Measurements from ENCODE around the gene STPG3. TPM values are rescaled to one million over a fixed set of nuclear protein-coding genes. Genes with fewer than 3 reads are reported as not detected.

The STPG3 gene
- total and polyA plus RNA-seq, 9 of the 15 experiments (the other 6 are each of a cell fraction or from before 2014, with no cell fraction given), result not detected

DNA sequence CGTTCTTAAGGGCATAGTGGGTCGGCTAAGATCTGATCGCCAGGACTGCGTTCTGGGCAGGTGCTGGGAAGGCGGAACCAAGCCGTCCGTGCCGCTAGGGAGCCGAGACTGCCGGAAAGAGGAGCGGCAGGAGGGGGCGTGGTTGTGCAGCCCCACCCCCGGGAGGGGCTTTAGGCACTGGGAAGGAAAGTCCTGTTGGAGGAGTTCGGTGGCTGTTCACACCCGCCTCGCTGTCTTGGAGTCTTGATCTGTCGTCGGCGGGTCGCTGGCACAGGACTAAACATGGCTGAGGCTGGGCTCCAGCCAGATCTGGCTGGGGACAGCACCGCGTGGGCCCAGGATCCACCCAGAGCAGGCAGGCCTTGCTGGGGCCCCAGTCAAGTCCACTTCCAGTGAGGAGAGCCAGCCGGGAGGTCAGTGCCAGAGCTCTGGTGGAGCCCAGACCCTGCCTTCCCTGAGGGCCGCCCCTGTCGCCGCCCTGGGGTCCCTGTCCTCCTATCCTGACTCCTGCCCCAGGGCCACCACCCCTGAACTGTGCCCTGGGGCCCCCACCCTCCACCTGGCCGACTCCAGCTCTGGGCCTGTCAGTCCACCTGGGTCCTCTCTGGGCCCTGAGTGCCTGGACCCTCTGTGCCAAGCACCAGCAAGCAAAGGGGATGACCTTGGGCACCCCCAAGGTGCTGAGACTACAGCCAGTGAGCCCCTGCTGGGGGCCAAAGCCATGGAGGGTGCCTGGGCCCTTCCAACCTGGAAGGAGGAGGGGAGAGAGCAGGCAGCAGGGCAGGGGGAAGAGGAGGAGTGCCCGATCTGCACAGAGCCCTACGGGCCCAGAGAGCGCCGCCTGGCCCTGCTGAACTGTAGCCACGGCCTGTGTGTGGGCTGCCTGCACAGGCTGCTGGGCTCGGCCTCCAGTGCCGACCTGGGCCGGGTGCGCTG, 33.5 kb upstream of the STPG3 start (continued):
- TF ChIP-seq, protein P1, sequence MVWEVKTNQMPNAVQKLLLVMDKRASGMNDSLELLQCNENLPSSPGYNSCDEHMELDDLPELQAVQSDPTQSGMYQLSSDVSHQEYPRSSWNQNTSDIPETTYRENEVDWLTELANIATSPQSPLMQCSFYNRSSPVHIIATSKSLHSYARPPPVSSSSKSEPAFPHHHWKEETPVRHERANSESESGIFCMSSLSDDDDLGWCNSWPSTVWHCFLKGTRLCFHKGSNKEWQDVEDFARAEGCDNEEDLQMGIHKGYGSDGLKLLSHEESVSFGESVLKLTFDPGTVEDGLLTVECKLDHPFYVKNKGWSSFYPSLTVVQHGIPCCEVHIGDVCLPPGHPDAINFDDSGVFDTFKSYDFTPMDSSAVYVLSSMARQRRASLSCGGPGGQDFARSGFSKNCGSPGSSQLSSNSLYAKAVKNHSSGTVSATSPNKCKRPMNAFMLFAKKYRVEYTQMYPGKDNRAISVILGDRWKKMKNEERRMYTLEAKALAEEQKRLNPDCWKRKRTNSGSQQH (CRISPR knock-in tag; IDR thresholded peaks at IDR 0.05), result no peak
- TF ChIP-seq NFXL1 (CRISPR knock-in tag; IDR thresholded peaks at IDR 0.05), result no peak
- no peak for TF ChIP-seq FOS (IDR thresholded peaks at IDR 0.05; ENCODE audit: extremely low read depth, insufficient read length)
- TF ChIP-seq NONO (IDR thresholded peaks at IDR 0.05; ENCODE audit: low read depth in 2 of 2, low read length in 1 of 2), result no peak
- no peak for TF ChIP-seq ELF4 (CRISPR knock-in tag; IDR thresholded peaks at IDR 0.05)
- TF ChIP-seq ZNF408 (CRISPR knock-in tag; IDR thresholded peaks at IDR 0.05; ENCODE audit: low read depth), result no peak
- TF ChIP-seq RBM34 (IDR thresholded peaks at IDR 0.05; ENCODE audit: borderline replicate concordance, insufficient read depth, low read length), result no peak
- TF ChIP-seq ZNF24 (IDR thresholded peaks at IDR 0.05), result no peak
- no peak for TF ChIP-seq POLR3A (IDR thresholded peaks at IDR 0.05; ENCODE audit: borderline replicate concordance, extremely low read depth, insufficient read depth, insufficient read length)
- no peak for TF ChIP-seq ZFP30 (CRISPR knock-in tag; IDR thresholded peaks at IDR 0.05; ENCODE audit: borderline replicate concordance)
- TF ChIP-seq, protein P2, sequence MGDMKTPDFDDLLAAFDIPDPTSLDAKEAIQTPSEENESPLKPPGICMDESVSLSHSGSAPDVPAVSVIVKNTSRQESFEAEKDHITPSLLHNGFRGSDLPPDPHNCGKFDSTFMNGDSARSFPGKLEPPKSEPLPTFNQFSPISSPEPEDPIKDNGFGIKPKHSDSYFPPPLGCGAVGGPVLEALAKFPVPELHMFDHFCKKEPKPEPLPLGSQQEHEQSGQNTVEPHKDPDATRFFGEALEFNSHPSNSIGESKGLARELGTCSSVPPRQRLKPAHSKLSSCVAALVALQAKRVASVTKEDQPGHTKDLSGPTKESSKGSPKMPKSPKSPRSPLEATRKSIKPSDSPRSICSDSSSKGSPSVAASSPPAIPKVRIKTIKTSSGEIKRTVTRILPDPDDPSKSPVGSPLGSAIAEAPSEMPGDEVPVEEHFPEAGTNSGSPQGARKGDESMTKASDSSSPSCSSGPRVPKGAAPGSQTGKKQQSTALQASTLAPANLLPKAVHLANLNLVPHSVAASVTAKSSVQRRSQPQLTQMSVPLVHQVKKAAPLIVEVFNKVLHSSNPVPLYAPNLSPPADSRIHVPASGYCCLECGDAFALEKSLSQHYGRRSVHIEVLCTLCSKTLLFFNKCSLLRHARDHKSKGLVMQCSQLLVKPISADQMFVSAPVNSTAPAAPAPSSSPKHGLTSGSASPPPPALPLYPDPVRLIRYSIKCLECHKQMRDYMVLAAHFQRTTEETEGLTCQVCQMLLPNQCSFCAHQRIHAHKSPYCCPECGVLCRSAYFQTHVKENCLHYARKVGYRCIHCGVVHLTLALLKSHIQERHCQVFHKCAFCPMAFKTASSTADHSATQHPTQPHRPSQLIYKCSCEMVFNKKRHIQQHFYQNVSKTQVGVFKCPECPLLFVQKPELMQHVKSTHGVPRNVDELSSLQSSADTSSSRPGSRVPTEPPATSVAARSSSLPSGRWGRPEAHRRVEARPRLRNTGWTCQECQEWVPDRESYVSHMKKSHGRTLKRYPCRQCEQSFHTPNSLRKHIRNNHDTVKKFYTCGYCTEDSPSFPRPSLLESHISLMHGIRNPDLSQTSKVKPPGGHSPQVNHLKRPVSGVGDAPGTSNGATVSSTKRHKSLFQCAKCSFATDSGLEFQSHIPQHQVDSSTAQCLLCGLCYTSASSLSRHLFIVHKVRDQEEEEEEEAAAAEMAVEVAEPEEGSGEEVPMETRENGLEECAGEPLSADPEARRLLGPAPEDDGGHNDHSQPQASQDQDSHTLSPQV (IDR thresholded peaks at IDR 0.05), result peak; percentile 82
- no peak for TF ChIP-seq XRCC5 (IDR thresholded peaks at IDR 0.05; ENCODE audit: low read depth, low read length)
- no peak for TF ChIP-seq MCM7 (IDR thresholded peaks at IDR 0.05)
- TF ChIP-seq, protein P3, sequence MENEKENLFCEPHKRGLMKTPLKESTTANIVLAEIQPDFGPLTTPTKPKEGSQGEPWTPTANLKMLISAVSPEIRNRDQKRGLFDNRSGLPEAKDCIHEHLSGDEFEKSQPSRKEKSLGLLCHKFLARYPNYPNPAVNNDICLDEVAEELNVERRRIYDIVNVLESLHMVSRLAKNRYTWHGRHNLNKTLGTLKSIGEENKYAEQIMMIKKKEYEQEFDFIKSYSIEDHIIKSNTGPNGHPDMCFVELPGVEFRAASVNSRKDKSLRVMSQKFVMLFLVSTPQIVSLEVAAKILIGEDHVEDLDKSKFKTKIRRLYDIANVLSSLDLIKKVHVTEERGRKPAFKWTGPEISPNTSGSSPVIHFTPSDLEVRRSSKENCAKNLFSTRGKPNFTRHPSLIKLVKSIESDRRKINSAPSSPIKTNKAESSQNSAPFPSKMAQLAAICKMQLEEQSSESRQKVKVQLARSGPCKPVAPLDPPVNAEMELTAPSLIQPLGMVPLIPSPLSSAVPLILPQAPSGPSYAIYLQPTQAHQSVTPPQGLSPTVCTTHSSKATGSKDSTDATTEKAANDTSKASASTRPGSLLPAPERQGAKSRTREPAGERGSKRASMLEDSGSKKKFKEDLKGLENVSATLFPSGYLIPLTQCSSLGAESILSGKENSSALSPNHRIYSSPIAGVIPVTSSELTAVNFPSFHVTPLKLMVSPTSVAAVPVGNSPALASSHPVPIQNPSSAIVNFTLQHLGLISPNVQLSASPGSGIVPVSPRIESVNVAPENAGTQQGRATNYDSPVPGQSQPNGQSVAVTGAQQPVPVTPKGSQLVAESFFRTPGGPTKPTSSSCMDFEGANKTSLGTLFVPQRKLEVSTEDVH (IDR thresholded peaks at IDR 0.05; ENCODE audit: low read depth, partially characterized antibody), result no peak
